Measurements from ENCODE around the gene AKAP13. TPM values are rescaled to one million over a fixed set of nuclear protein-coding genes. Genes with fewer than 3 reads are reported as not detected.

AKAP13 gene
- polyA plus RNA-seq, 1 donor from 2014 or later, result 10.0 TPM

- H3K27me3 ChIP-seq (ENCODE audit: insufficient read depth, low read depth, low read length), result no peaks in the 10 kb centered on the region
- H3K79me2 ChIP-seq (replicated peaks; ENCODE audit: insufficient read depth, low read length), result peaks cover 20% of the 10 kb centered on the region
- H3K36me3 ChIP-seq (ENCODE audit: insufficient read depth, low read length), result no peaks in the 10 kb centered on the region
- no peaks in the 10 kb centered on the region for H3K9me2 ChIP-seq (ENCODE audit: insufficient read depth, low read length)
- no peak overlapping the region for H3K9ac ChIP-seq (ENCODE audit: low read length)
- no peak overlapping the region for H3K4me2 ChIP-seq (ENCODE audit: low read length)
- H4K20me1 ChIP-seq (ENCODE audit: insufficient read depth), result no peaks in the 10 kb centered on the region
- no peaks in the 10 kb centered on the region for H3K9me3 ChIP-seq (ENCODE audit: low read length)
- TF ChIP-seq EP300 (conservative IDR thresholded peaks at IDR 0.05; ENCODE audit: poor library complexity, severe bottlenecking) (no peak), CTCF (IDR thresholded peaks at IDR 0.05; ENCODE audit: poor library complexity, severe bottlenecking) (no peak), RAD21 (conservative IDR thresholded peaks at IDR 0.05) (no peak), EZH2 (IDR thresholded peaks at IDR 0.05; ENCODE audit: borderline replicate concordance, insufficient read depth, low read length, poor library complexity, severe bottlenecking) (no peak), TAF1 (IDR thresholded peaks at IDR 0.05; ENCODE audit: low read depth) (no peak), REST (IDR thresholded peaks at IDR 0.05; ENCODE audit: borderline replicate concordance) (no peak), MXI1 (conservative IDR thresholded peaks at IDR 0.05; ENCODE audit: poor library complexity, severe bottlenecking) (no peak), SMC3 (conservative IDR thresholded peaks at IDR 0.05; ENCODE audit: poor library complexity) (no peak), POLR2AphosphoS5 (IDR thresholded peaks at IDR 0.05) (no peak)
- no peak overlapping the region for H2AFZ ChIP-seq (ENCODE audit: low read depth, low read length)
- no peaks in the 10 kb centered on the region for H3F3A ChIP-seq (ENCODE audit: insufficient read depth, low read length, poor library complexity, severe bottlenecking)
- no peak overlapping the region for H3K4me3 ChIP-seq (ENCODE audit: low read length)
- H3K27ac ChIP-seq (ENCODE audit: low read length), result no peak overlapping the region
Measured at GRCh38 chr15:85402195-85402881, 21.9 kb downstream of the AKAP13 start.

- Histone ChIP-seq H3K9ac (ENCODE audit: low read length) (no peak overlapping the region), H3K4me3 (ENCODE audit: low read length) (no peak overlapping the region), H3K27me3 (ENCODE audit: insufficient read depth, low read depth, low read length) (no peaks in the 10 kb centered on the region), H3K9me3 (ENCODE audit: low read length) (no peaks in the 10 kb centered on the region), H2AFZ (ENCODE audit: low read depth, low read length) (no peak overlapping the region), H3K79me2 (replicated peaks; ENCODE audit: insufficient read depth, low read length) (peaks cover 17% of the 10 kb centered on the region), H3K9me2 (ENCODE audit: insufficient read depth, low read length) (no peaks in the 10 kb centered on the region), H3K27ac (ENCODE audit: low read length) (no peak overlapping the region), H3F3A (ENCODE audit: insufficient read depth, low read length, poor library complexity, severe bottlenecking) (no peaks in the 10 kb centered on the region), H3K36me3 (ENCODE audit: insufficient read depth, low read length) (no peaks in the 10 kb centered on the region), H3K4me2 (ENCODE audit: low read length) (no peak overlapping the region), H4K20me1 (ENCODE audit: insufficient read depth) (no peaks in the 10 kb centered on the region)
- TF ChIP-seq POLR2AphosphoS5 (IDR thresholded peaks at IDR 0.05) (no peak), SMC3 (conservative IDR thresholded peaks at IDR 0.05; ENCODE audit: poor library complexity) (no peak), EZH2 (IDR thresholded peaks at IDR 0.05; ENCODE audit: borderline replicate concordance, insufficient read depth, low read length, poor library complexity, severe bottlenecking) (no peak), MXI1 (conservative IDR thresholded peaks at IDR 0.05; ENCODE audit: poor library complexity, severe bottlenecking) (no peak), REST (IDR thresholded peaks at IDR 0.05; ENCODE audit: borderline replicate concordance) (no peak), CTCF (IDR thresholded peaks at IDR 0.05; ENCODE audit: poor library complexity, severe bottlenecking) (no peak), EP300 (conservative IDR thresholded peaks at IDR 0.05; ENCODE audit: poor library complexity, severe bottlenecking) (no peak), TAF1 (IDR thresholded peaks at IDR 0.05; ENCODE audit: low read depth) (no peak), RAD21 (conservative IDR thresholded peaks at IDR 0.05) (no peak)
Measured at GRCh38 chr15:85403745-85404144, 23.3 kb downstream of the AKAP13 start.

Data from neural cell (in vitro differentiated cells).